Naive thymus-derived CD8-positive, alpha-beta T cell (primary cell): Measurements from ENCODE around the gene EP400. TPM values are rescaled to one million over a fixed set of nuclear protein-coding genes. Genes with fewer than 3 reads are reported as not detected.
"Not testable (repeated sequence)": the region's sequence is repeated elsewhere in the genome, so short reads cannot be mapped to it uniquely, and the experiment has no call there.

Experiments used
- ATAC-seq, 2 donors: fragments of 150-1000 bp; cut with Tn5 transposase in 1 of 2; sonication (Bioruptor Pico), chemical (Tn5 transposase) in 1 of 2; 1 replicate in 1 of 2; 2 replicates in 1 of 2; pipeline ENCODE4 v1.10.0; 2021; ENCODE audit warnings: mild to moderate bottlenecking in 2 of 2, moderate library complexity in 2 of 2
- POLR2A ChIA-PET: fragments of 350-600 bp; sonication (Branson Sonifier 250); formaldehyde crosslinking; loops from one replicate; lab custom pipeline; 2021; ENCODE audit warnings: antibody characterized with exemption; lab: Charles Lee
- DNase-seq, 10 donors: peaks; one replicate each; pipeline versions ENCODE4 v3.0.0 to v3.0.0-alpha.2; 2020 to 2022
- H3K27ac Mint-ChIP-seq, 10 donors: one replicate each; pipeline ENCODE4 v1.8.0; 2020 to 2022; ENCODE audit warnings: mild to moderate bottlenecking in 10 of 10, mixed read lengths in 10 of 10, moderate library complexity in 4 of 10, inconsistent platforms in 1 of 10
- H3K27me3 Mint-ChIP-seq, 5 donors: one replicate each; pipeline ENCODE4 v1.8.0; 2021 to 2022; ENCODE audit warnings: mixed read lengths in 5 of 5
- H3K36me3 Mint-ChIP-seq, 3 donors: one replicate each; pipeline ENCODE4 v1.8.0; 2020 to 2022; ENCODE audit warnings: mixed read lengths in 3 of 3, mild to moderate bottlenecking in 2 of 3, inconsistent platforms in 1 of 3
- H3K4me1 Mint-ChIP-seq, 4 donors: one replicate each; pipeline ENCODE4 v1.8.0; 2021 to 2022; ENCODE audit warnings: mixed read lengths in 4 of 4
- H3K4me3 Mint-ChIP-seq, 10 donors: one replicate each; pipeline ENCODE4 v1.8.0; 2020 to 2022; ENCODE audit warnings: mild to moderate bottlenecking in 10 of 10, mixed read lengths in 10 of 10, moderate library complexity in 6 of 10, inconsistent platforms in 1 of 10
- H3K9me3 Mint-ChIP-seq, 9 donors: one replicate each; pipeline ENCODE4 v1.8.0; 2020 to 2022; ENCODE audit warnings: mixed read lengths in 9 of 9, mild to moderate bottlenecking in 3 of 9, inconsistent platforms in 1 of 9, moderate library complexity in 1 of 9
- polyA plus RNA-seq, 3 donors: library from polyadenylated mRNA; unstranded; fragments of 300-500 nt; fragmentation: Illumina TruSeq; gene quantifications; one replicate each; pipeline ENCODE4 v1.2.3, GENCODE V29; 2021
- total RNA-seq, 8 experiments: library from RNA in 2 of 8; stranded (reverse) in 2 of 8; gene quantifications; one replicate each; pipeline ENCODE4 v1.2.3 and lab custom pipeline; 2021 to 2026

Gene EP400
- total and polyA plus RNA-seq, 5 experiments from 2014 or later: 1.1 to 82.5 (median 3.4) TPM

DNA sequence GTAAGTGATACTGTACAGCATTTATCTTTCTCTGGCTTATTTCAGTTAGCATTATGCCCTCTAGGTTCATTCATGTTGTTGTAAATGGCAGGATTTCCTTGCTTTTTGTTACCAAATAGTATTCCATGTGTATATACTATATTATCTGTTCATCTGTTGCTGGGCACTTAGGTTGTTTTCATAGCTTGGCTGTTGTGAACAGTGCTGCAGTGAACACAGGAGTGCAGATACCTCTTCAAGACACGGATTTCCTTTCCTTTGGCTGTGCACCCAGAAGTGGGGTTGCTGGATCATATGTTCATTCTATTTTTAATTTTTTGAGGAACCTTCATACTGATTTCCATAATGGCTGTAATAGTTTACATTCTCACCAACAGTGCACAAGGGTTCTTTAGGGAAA, 21.5 kb downstream of the EP400 start:
- no peak for DNase-seq
- H3K36me3 Mint-ChIP-seq: peaks cover 0 to 51% (median 6%) of the 10 kb centered on the region in 3 donors
- no peak for ATAC-seq
- no peaks in the 10 kb centered on the region for H3K9me3 Mint-ChIP-seq
- POLR2A ChIA-PET: no interaction called here
- H3K27me3 Mint-ChIP-seq: no peaks in the 10 kb centered on the region
- peaks cover 14 to 60% (median 41%) of the 10 kb centered on the region in 4 donors for H3K4me1 Mint-ChIP-seq
- peak overlapping the region in 4 of 10 donors; percentile 18 to 77 (median 23) for H3K27ac Mint-ChIP-seq
- H3K4me3 Mint-ChIP-seq: no peak overlapping the region

DNA sequence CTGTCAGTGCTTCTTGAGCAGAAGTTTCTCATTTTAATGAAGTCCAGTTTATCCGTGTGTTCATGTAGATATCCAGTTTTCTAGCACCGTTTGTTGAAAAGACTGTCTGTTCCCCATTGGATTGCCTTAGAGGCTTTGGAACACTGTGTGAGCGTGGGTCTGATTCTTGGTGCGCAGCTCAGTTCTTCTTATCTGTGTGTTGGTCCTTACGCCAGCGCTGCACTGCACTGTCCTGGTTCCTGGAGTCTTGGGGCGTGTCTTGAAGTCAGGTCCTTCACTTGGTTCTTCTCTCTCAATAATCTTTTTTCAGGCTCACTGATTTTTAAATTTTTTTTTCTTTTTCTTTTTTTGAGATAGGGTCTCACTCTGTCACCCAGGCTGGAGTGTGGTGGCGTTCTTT, 25.5 kb downstream of the EP400 start:
- POLR2A ChIA-PET: no interaction called here
- ATAC-seq (no peak), DNase-seq (no peak)
- H3K4me1 Mint-ChIP-seq: peaks cover 12 to 45% (median 25%) of the 10 kb centered on the region in 4 donors
- H3K4me3 Mint-ChIP-seq: no peak overlapping the region
- H3K36me3 Mint-ChIP-seq: peaks cover 0 to 55% (median 0%) of the 10 kb centered on the region in 3 donors
- peak overlapping the region in 1 of 10 donors; percentile 33 for H3K27ac Mint-ChIP-seq
- H3K9me3 Mint-ChIP-seq: no peaks in the 10 kb centered on the region
- H3K27me3 Mint-ChIP-seq: no peaks in the 10 kb centered on the region

DNA sequence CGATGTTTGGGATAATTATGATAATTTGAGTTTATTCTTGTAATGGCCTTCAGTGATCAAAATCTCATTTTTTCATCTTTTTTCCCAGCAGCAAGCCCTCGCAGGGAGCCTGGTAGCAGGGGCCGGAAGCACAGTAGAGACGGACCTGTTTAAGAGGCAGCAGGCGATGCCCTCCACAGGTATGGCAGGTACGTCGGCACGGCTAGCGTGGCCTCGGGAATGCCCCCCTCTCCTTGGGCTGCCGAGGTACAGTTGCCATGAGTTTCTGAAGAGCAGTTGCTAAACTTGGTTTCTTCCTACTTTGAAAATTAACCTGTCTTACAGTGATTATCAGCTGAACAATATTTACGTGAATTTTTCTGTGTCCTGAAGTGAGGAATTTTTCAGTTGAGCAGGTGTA, 29.9 kb downstream of the EP400 start:
- Mint-ChIP-seq H3K27ac (peak overlapping the region in 1 of 10 donors; percentile 30), H3K9me3 (no peaks in the 10 kb centered on the region), H3K4me3 (no peak overlapping the region), H3K27me3 (no peaks in the 10 kb centered on the region), H3K4me1 (peaks cover 10 to 29% (median 11%) of the 10 kb centered on the region in 4 donors), H3K36me3 (peaks cover 0 to 68% (median 5%) of the 10 kb centered on the region in 3 donors)
- ATAC-seq (no peak), DNase-seq (no peak)
- POLR2A ChIA-PET: no interaction called here

DNA sequence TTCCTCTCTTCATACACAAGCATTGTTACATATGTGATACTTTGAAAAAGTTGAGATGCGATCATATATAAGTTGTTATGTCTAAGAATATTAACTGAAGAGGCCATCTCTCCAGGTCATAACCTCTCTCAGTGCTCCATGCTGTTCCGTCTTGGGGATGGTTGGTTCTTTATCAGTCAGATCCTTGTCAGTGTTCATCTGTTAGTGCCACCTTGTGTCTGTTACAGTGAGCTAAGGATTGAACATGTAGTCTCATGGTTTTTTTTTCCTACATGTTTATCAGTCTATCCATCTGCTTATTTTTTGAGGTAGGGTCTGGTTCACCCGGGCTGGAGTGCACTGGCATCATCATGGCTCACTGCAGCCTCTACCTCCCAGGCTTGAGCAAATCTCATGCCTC, 30.5 kb downstream of the EP400 start:
- peaks cover 0 to 74% (median 5%) of the 10 kb centered on the region in 3 donors for H3K36me3 Mint-ChIP-seq
- H3K27ac Mint-ChIP-seq: peak overlapping the region in 1 of 10 donors; percentile 86
- H3K9me3 Mint-ChIP-seq: no peaks in the 10 kb centered on the region
- DNase-seq (peak in 1 of 10 donors; percentile 8), ATAC-seq (no peak)
- POLR2A ChIA-PET: no interaction called here
- peaks cover 10 to 24% (median 11%) of the 10 kb centered on the region in 4 donors for H3K4me1 Mint-ChIP-seq
- no peaks in the 10 kb centered on the region for H3K27me3 Mint-ChIP-seq
- no peak overlapping the region for H3K4me3 Mint-ChIP-seq

DNA sequence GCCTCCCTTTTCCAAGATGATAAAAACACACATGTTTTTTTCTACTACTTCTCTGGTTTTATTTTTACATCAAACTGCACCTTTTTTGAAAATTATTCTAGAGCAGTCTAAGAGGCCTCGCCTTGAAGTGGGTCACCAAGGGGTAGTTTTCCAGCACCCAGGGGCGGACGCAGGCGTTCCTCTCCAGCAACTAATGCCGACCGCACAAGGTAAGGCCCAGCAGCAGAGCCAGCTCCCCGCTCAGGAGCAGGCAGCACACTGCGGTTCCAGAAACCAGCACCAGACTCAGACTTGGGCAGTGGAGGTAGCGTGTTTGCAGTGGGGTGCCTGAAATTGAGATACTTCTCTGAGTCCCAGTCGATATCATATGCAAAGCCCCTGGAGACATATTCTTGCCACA, 31.6 kb downstream of the EP400 start:
- no peaks in the 10 kb centered on the region for H3K27me3 Mint-ChIP-seq
- POLR2A ChIA-PET: no interaction called here
- peak overlapping the region in 1 of 10 donors; percentile 46 for H3K27ac Mint-ChIP-seq
- H3K4me3 Mint-ChIP-seq: no peak overlapping the region
- DNase-seq: no peak
- H3K36me3 Mint-ChIP-seq: peaks cover 1 to 78% (median 5%) of the 10 kb centered on the region in 3 donors
- H3K4me1 Mint-ChIP-seq: peaks cover 7 to 16% (median 10%) of the 10 kb centered on the region in 4 donors
- no peak for ATAC-seq
- no peaks in the 10 kb centered on the region for H3K9me3 Mint-ChIP-seq

DNA sequence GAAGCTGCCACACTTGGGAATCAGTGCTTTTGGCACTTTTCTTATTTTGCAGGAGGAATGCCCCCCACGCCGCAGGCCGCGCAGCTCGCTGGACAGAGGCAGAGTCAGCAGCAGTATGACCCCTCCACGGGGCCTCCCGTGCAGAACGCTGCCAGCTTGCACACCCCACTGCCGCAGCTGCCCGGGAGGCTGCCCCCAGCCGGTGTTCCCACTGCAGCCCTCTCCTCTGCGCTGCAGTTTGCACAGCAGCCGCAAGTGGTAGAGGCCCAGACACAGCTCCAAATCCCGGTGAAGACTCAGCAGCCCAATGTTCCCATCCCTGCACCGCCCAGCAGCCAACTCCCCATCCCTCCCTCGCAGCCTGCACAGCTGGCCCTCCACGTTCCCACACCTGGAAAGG, 32.3 kb downstream of the EP400 start:
- H3K4me1 Mint-ChIP-seq: peaks cover 3 to 13% (median 11%) of the 10 kb centered on the region in 4 donors
- POLR2A ChIA-PET: interaction anchor here (0.7 kb wide), 1 partner anchor 162 kb away, joined by 6 read pairs; the partner anchor contains the start of genes DDX51 and NOC4L
- no peak for DNase-seq
- no peak overlapping the region for H3K4me3 Mint-ChIP-seq
- no peak for ATAC-seq
- no peaks in the 10 kb centered on the region for H3K27me3 Mint-ChIP-seq
- peak overlapping the region in 1 of 10 donors; percentile 9 for H3K27ac Mint-ChIP-seq
- peaks cover 5 to 85% (median 6%) of the 10 kb centered on the region in 3 donors for H3K36me3 Mint-ChIP-seq
- no peaks in the 10 kb centered on the region for H3K9me3 Mint-ChIP-seq

DNA sequence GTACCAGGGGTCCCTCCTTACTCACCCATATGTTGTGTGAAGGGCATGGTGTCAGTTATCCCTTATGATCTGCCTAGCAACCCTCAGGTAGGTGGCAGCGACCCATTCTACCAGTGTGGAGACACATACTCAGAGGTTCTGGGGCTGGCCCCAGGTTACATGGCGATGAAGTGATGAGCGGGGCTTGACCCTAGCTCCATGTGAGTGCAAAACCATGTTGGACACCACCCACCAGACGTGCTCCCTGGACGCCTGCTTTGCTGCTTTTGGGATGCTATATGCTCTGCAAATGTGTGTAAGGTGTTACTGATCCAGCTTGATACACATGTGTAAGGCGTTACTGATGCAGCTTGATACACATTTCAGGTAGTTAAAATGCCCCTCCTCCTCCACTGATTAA, 33.3 kb downstream of the EP400 start:
- Mint-ChIP-seq H3K27ac (no peak overlapping the region), H3K9me3 (no peaks in the 10 kb centered on the region), H3K4me1 (peaks cover 0 to 11% (median 6%) of the 10 kb centered on the region in 4 donors), H3K27me3 (no peaks in the 10 kb centered on the region), H3K36me3 (peaks cover 5 to 88% (median 12%) of the 10 kb centered on the region in 3 donors), H3K4me3 (no peak overlapping the region)
- no peak for DNase-seq
- no peak for ATAC-seq
- POLR2A ChIA-PET: no interaction called here

DNA sequence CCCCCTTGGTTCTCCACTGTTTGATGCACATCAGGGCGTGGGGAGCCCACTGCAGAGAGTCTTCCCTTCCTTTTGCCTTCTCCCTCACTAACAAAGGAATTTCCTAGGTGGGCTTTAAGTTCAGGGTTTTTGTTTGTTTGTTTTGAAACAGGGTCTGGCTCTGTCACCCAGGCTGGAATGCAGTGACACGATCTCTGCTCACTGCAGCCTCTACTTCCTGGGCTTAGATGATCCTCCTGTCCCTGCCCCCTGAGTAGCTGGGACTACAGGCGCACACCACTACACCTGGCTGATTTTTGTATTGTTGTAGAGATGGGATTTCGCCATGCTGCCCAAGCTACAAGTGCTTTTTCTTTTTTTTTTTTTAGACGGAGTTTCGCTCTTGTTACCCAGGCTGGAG, 33.8 kb downstream of the EP400 start:
- no peaks in the 10 kb centered on the region for H3K9me3 Mint-ChIP-seq
- H3K36me3 Mint-ChIP-seq: peaks cover 5 to 90% (median 12%) of the 10 kb centered on the region in 3 donors
- ATAC-seq (no peak), DNase-seq (no peak)
- H3K4me3 Mint-ChIP-seq: no peak overlapping the region
- H3K4me1 Mint-ChIP-seq: peaks cover 0 to 9% (median 2%) of the 10 kb centered on the region in 4 donors
- POLR2A ChIA-PET: no interaction called here
- H3K27ac Mint-ChIP-seq: peak overlapping the region in 1 of 10 donors; percentile 56
- H3K27me3 Mint-ChIP-seq: no peaks in the 10 kb centered on the region

DNA sequence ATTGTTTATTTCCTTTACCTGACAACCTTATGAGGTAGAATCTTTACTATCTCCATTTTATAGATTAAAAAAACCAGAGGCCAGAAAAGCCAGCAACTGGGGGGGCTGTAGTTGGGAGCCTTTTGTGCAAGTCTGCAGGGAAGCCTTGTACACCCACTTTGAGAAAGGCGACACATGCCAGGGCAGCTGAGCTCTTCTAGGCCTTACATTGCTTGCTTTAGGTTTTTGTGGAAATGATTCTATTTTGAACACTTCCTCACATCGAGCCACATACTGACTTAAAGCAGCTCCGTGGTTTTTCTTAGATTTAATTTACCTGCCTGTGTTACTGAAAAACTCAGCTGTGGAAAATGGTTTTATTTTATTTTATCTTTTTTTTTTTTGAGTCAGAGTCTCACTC, 34.6 kb downstream of the EP400 start:
- DNase-seq: no peak
- H3K4me3 Mint-ChIP-seq: no peak overlapping the region
- H3K9me3 Mint-ChIP-seq: no peaks in the 10 kb centered on the region
- no peak for ATAC-seq
- H3K4me1 Mint-ChIP-seq: peaks cover 0 to 12% (median 3%) of the 10 kb centered on the region in 4 donors
- POLR2A ChIA-PET: no interaction called here
- H3K27me3 Mint-ChIP-seq: no peaks in the 10 kb centered on the region
- H3K36me3 Mint-ChIP-seq: peaks cover 5 to 95% (median 12%) of the 10 kb centered on the region in 3 donors
- no peak overlapping the region for H3K27ac Mint-ChIP-seq

DNA sequence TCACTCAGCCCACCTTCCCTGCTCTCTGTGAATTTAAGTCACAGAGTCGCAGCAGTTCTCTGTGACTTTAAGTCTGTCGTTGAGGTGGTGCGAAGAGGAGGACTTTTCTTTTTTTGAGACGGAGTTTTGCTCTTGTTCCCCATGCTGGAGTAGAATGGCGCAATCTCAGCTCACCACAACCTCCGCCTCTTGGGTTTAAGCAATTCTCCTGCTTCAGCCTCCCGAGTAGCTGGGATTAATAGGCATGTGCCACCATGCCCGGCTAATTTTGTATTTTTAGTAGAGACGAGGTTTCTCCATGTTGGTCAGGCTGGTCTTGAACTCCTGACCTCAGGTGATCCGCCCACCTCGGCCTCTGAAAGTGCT, 35.8 kb downstream of the EP400 start:
- not testable (repeated sequence) for H3K9me3 Mint-ChIP-seq, DNase-seq, ATAC-seq, H3K27me3 Mint-ChIP-seq, H3K27ac Mint-ChIP-seq, H3K4me3 Mint-ChIP-seq
- H3K36me3 Mint-ChIP-seq: peaks cover 11 to 95% (median 15%) of the 10 kb centered on the region in 3 donors
- H3K4me1 Mint-ChIP-seq: peaks cover 0 to 12% (median 2%) of the 10 kb centered on the region in 4 donors
- POLR2A ChIA-PET: interaction anchor here (0.6 kb wide), 1 partner anchor 677 kb away, joined by 3 read pairs; no protein-coding TSS in a partner anchor

DNA sequence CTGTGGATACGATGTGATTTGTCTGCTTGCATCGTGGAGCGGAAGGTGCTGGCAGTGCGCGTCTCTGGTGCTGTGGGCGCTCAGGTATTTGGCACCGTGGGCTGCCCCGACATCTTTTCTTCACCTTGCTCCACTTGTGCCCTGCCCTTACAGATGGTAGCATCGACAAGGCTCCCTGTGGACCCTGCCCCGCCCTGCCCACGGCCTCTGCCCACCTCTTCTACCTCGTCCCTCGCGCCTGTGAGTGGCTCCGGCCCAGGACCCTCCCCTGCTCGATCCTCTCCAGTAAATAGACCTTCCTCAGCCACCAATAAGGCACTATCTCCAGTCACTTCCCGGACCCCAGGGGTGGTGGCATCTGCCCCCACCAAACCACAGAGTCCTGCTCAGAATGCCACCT, 36.6 kb downstream of the EP400 start:
- H3K27me3 Mint-ChIP-seq: no peaks in the 10 kb centered on the region
- H3K9me3 Mint-ChIP-seq: no peaks in the 10 kb centered on the region
- H3K4me3 Mint-ChIP-seq: no peak overlapping the region
- H3K36me3 Mint-ChIP-seq: peaks cover 13 to 95% (median 15%) of the 10 kb centered on the region in 3 donors
- H3K4me1 Mint-ChIP-seq: peaks cover 0 to 9% (median 2%) of the 10 kb centered on the region in 4 donors
- DNase-seq (no peak), ATAC-seq (no peak)
- POLR2A ChIA-PET: no interaction called here
- peak overlapping the region in 2 of 10 donors; percentile 25 to 67 for H3K27ac Mint-ChIP-seq

DNA sequence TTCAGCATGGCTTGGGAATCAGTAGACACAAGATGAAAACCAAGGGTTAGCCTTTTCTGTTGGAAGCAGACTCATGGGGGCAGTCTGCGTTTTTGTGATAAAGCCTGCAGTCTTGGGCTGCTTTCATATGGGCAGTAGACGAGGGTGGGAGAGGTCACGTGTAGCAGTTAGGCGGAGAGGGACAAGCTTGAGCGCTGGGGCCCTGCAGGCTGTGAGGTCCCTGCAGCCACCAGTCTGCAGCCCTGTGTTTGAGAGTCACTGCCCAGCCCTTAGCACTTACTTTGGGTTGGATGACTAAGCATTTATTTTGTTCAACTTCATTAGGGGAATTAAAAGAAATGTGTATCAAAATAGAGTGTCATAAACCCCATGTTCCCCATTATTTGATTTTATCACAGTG, 37.2 kb downstream of the EP400 start:
- no peak for ATAC-seq
- H3K4me3 Mint-ChIP-seq: no peak overlapping the region

DNA sequence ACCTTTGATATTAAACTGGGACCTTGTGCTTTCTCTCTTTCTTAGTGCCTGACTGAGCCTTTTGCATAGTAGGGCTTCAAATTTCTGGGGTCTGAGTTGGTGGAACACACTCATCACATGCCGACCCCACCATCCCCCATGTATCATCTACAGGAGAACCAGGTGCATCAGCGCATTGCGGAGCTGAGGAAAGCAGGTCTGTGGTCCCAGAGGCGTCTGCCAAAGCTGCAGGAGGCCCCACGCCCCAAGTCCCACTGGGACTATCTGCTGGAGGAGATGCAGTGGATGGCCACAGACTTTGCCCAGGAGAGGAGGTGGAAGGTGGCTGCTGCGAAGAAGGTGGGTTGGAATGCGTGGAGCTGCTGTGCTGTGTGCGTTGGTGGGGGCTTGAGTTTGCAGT, 37.8 kb downstream of the EP400 start:
- Mint-ChIP-seq H3K4me1 (peaks cover 0 to 9% (median 2%) of the 10 kb centered on the region in 4 donors), H3K9me3 (no peaks in the 10 kb centered on the region), H3K4me3 (no peak overlapping the region), H3K36me3 (peaks cover 13 to 95% (median 16%) of the 10 kb centered on the region in 3 donors), H3K27me3 (no peaks in the 10 kb centered on the region), H3K27ac (peak overlapping the region in 3 of 10 donors; percentile 10 to 84 (median 59))
- POLR2A ChIA-PET: interaction anchor here (0.7 kb wide), 1 partner anchor 38 kb away, joined by 11 read pairs; the partner anchor contains the start of gene EP400
- ATAC-seq (no peak), DNase-seq (no peak)

More for the DNA sequence above, 37.2 kb downstream of the EP400 start:
- Mint-ChIP-seq H3K27ac (no peak overlapping the region), H3K27me3 (no peaks in the 10 kb centered on the region), H3K4me1 (peaks cover 0 to 9% (median 2%) of the 10 kb centered on the region in 4 donors), H3K9me3 (no peaks in the 10 kb centered on the region), H3K36me3 (peaks cover 13 to 95% (median 15%) of the 10 kb centered on the region in 3 donors)
- no peak for DNase-seq
- POLR2A ChIA-PET: no interaction called here
